ENCODE measurements around the gene ITIH5.
"Not testable (repeated sequence)": the region's sequence is repeated elsewhere in the genome, so short reads cannot be mapped to it uniquely, and the experiment has no call there.

Gene ITIH5

DNA sequence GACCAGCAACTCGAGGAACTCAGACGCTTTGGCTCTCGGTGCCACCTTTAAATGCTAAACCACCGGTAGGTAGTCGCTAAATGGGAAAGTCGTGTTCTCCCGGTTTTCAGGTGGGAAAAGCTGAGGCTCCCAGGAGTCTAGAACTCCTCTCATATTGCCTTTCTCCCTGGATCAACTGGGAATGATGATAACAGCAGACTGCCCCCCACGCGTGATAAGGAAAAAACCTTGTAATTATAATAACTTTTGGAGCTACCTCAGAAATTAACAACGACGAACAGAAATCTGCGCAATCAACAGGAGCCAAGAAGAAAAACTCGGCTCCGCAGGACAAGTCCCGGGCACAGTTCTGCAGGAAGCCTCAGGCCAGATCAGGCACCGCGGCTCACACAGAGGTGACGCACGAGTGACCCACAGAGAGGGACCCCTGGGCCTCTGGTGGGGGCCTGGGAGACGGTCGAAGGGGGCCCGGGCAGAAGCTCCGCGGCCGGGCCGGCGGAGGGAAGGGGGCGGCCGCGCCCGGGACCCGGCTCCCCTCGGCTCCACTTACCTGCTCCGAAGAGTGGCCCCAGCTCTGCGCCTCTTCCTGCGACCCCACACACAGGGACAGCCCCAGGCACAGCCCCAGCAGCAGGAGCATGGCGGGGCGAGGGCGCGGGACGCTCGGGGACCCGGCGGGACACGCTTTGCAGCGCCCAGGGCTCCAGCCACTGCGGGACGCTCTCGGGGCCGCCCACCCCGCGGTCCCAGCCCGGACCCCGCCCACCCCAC, at the start of gene ITIH5:
Gene ITIH5, minus strand, starts transcription at position 714 of the 771 bp plus-strand sequence. Its CDS starts 74 bp downstream, at position 640.
- no peak for DNase-seq (ENCODE audit: low read depth)

DNA sequence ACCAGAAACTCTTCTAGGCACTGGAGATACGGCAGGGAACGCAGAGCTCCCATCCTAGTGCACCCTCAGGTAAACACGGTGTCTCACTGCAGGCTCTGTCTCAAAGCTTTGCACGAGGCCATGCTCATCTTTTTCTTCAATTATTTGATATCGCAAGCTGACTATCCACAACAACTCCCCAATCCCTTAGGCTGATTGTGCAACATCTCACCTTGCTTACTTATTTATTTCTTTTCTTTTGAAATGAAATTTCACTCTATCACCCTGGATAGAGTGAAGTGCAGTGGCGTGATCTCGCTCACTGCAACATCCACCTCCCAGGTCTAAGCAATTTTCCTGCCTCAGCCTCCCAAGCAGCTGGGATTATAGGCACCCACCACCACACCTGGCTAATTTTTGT, 48.7 kb upstream of the ITIH5 start:
- DNase-seq (ENCODE audit: low read depth) = no peak

DNA sequence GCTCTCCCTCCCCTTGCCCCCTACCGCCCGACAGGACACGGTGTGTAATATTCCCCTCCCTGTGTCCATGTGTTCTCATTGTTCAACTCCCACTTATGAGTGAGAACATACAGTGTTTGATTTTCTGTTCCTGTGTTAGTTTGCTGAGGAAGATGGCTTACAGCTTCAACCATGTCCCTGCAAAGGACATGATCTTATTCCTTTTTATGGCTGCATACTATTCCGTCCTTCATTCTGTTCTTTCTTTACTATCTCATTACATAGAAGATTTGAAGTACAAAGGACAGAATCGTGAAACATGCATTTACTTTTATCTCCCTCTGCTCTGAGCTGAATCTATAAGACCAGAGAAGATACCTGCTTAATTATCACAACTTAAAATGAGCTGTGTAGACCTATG, 44.3 kb upstream of the ITIH5 start:
- DNase-seq (ENCODE audit: low read depth) = not testable (repeated sequence)

DNA sequence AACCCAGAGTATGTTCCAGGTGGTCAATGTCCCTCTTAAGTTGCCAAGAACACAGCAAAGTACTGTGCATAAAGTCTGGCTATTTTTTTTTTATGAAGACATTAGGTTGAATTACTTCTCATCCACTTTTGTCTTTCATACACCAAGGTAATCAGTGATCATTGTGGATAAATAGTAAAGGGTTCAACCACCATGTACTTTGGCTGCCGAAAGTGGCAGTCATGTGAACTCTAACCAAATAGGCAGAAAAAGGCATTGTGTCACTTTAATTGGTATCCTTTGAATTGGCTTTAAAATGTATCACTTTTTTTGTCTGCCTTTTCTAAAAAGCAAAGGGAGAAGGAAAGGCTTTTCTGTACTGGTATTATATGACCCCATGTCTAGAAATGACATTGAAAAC, 43.7 kb upstream of the ITIH5 start:
- no peak for DNase-seq (ENCODE audit: low read depth)

DNA sequence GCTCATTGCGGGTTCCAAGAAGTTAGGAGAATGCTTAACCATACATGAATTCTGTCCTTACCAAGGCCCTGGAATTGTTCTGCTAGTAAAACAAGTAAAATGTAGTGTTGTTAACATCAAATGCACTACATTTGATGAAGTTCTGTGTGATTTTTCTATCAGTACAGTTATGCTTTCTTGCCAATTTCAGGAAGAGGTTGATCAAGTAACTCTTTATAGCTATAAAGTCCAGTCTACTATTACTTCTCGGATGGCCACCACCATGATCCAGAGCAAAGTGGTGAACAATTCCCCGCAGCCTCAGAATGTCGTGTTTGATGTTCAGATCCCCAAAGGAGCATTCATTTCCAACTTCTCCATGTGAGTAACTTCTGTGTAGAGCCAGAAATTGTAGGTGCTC, 42.1 kb upstream of the ITIH5 start:
- DNase-seq (ENCODE audit: low read depth) = no peak

DNA sequence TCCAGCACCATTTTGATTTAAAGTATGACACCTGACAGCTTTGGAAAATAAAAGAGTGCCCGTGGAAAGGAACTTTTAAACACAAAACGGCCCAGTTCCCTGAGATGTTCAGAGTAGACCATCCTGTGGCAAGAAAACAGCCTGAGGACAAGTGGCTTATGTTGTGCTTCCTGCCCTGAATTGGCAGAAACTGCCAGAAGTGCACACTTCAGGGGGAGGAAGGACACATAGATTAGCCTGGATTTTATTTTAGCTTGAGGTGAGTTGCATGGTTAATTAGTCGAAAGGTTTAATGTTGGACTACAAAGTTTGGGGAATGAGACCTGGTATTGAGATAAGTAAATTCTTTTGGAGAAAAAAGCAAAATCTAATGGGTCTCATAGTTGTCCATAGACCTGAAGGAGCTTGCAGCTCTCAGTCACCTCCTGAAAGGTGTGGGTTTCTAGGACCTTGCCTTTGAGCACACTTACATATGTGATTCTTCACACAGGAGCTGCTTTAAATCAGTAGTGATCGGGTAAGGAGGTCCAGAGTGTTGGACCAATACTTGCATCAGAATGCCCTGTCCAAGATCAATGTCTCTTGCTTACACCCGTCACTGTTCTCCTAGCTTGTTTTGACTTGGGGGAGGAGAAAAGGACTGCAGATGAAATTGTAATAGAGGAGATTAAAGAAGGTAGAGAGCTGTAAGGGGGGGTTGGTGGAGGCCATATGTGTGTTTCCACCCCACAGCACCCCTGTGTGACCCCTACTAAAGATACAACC, 41.3 kb upstream of the ITIH5 start:
- DNase-seq (ENCODE audit: low read depth) = no peak

DNA sequence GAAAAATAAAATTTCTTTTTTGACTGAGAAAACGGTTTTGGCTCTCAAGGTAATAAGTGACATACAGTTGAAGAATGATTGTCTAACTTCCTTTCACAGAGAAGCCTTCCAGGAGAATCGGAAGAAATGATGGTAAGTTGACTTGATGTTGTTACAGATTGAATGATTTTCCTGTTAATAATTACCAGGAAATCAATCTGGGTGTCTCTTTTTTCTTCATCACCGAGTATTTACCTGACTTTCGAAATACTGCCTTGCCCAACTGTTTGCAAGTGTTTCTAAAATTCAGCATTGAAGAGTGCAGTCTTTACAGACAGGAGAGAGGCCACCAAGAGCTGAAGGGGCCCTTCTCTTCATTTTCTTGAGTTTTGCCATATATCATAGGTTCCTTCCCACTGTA, 40.3 kb upstream of the ITIH5 start:
- no peak for DNase-seq (ENCODE audit: low read depth)

DNA sequence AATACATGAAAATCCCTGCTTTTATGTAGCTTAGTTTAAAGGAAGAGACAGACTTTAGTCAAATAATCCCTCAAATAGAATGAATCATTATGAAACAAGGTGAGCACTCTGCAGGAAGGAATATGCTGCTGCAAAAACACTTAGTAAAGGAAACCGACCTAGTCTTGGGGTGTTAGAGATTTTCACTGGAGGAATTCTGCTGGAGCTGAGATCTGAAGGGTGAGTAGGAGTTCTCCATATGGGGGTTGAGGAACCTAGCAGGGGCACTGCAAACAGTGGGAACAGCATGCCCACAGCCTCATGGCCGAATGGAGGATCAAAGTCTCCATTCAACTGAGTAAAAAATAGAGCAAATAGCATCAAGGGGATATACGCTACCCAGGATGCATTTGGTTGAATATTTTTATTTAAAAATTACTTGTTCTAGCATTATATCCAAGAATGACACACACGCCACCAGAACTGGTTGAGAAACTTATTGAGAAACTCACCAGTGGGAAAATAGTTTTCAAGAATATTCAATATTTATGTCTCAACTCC, 39.8 kb upstream of the ITIH5 start:
- no peak for DNase-seq (ENCODE audit: low read depth)

DNA sequence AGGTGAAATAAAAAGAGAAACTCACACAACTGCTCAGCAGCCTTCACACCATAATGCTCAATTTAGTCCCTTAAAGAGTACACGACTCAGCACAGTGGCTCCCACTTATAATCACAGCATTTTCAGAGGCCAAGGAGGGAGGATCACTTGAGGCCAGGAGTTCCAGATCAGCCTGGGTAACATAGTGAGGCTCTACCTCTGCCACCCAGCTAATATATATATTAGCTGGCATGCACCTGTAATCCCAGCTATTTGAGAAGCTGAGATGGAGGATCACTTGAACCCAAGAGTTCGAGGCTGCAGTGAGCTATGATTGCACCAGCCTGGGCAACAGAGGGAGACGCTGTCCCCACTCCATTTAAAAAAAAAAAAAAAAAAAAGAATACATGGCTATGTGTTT, 38.6 kb upstream of the ITIH5 start:
- DNase-seq (ENCODE audit: low read depth) = no peak

DNA sequence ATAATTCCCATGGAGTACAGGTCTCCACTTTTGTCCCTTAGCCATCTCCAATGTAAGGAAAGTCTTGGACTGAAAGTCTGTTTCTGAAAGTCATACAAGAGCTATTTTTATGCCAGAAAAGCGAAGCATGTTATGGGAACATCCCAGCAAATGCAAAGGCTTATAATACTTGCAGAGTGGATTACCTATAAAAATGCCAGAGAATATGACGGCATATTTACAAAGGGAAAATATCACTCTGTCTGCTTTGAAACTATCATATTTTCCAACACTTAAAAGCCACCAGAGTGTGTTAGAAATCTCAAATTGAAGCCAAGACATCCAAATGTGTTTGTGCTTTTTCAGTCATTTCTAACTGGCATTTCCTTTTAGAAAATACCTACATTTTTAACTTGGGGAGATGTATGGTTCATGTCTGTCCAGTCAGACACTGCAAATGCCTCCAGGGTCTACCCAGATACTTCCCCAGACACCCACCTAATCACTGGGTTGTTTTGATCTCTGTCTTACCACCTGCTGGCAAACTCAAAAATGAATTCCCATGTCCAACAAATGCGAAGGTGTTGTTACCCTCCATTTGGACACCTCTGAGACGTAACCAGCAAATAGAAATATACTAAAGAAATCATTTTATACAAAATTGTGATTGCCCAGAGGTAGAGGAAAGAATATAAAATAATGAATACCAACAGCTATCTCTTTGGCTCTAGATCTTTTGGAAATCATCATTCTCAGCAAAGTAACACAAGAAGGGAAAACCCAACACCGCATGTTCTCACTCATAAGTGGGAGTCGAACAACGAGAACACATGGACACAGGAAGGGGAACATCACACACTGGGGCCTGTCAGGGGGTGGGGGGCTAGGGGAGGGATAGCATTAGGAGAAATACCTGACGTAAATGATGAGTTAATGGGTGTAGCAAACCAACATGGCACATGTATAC, 37.6 kb upstream of the ITIH5 start:
- DNase-seq (ENCODE audit: low read depth) = no peak

DNA sequence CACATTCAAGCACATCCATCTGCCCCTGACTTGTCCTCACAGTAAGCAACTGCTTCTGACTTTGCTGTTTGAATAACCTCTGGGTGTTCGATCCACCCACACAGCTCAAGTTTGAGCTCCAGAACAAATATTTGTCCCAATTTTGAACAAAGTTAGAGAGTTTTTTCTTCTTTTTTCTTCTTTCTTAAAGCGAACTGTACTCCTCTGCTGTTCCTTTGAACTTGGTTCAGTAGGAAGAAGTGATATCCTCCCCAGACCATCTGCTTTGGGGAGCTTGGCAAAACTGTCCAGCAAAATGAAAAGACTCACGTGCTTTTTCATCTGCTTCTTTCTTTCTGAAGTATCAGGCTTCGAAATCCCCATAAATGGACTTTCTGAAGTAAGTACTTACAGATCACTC, 36.4 kb upstream of the ITIH5 start, which contains the start of gene ITIH2:
Gene ITIH2, plus strand, starts transcription at position 177 of the 400 bp plus-strand sequence. Its CDS starts 119 bp downstream, at position 296.
- no peak for DNase-seq (ENCODE audit: low read depth)

DNA sequence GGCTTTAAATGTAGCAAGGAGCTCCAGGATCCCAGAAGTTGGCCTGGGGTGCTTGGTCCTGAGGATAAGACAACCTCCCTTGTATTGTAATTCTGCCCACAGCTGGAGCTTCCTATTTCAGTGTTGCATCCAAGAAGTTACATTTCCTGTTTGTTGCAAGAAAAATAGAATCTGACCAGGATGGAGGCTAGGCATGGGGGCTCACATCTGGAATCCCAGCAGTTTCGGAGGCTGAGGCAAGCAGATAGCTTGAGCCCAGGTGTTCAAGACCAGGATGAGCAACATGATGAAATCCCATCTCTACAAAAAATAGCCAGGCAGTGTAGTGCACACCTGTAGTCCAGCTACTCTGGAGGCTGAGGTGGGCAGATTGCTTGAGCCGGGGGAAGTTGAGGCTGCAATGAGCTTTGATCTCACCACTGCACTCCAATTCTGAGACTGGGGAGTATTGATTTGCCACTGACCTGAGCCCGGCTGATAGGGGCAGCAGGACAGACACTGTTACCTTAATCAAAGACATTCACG, 35.6 kb upstream of the ITIH5 start:
- DNase-seq (ENCODE audit: low read depth) = no peak

DNA sequence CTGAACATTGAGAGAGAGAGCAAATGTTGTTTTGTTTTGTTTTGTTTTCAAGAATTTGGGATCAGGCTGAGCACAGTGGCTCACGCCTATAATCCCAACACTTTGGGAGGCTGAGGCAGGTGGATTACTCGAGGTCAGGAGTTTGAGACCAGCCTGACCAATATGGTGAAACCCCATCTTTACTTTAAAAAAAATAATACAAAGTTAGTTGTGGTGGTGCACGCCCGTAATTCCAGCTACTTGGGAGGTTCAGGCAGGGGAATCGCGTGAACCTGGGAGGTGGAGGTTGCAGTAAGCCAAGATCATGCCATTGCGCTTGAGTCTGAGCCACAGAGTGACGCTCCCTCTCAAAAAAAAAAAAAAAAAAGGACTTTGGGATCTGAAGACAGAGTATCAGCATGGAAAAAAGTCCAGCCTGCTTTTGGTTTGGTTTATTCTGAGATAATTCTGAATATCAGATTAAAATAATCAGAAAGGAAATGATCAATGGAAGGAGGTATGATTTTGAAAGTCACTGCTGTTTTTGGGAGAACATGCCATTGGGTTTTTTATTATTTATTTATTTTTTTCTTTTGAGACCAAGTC, 34.5 kb upstream of the ITIH5 start:
- no peak for DNase-seq (ENCODE audit: low read depth)

DNA sequence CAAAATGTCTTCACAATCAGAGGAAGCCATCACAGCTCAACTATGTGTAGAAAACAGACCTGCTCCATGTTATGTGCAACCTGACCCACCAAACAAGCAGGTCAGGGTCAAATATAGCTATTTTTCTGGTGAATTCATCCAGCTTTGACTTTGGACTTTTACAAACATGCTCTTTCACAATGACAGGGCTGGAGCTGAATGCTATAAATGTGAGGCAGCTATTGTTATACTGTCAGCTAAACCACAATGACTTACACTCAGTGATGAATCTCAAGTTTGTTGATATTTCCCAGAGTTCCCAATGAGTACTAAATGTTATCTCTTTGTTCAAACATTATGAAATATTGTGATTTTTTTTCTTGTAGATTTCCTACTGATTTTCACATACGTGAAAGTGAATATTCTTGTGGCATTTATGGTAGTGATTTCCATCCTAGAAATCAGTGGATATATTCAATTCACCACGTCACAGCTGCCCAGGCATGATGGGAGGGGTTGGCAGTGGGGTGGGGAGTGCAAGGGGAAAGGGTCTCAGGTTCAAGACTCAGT, 33.9 kb upstream of the ITIH5 start:
- no peak for DNase-seq (ENCODE audit: low read depth)

DNA sequence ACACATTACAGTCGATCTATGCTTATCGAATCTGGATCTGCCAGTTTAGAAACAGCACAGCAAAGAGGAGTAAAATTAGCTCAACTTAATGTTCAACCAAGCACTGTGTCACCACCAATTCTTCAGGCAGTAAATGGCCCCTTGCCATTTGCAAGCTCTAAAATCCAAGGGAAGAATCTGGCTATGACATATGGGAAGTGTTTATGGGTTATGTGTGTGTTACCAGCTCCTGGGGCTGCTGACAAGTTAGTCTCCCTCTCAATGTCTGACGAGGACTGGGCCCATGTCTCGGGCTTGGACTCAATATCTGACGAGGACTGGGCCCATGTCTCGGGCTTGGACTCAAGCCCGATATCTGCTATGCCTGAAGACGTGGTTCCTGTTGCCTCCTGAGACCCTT, 30.7 kb upstream of the ITIH5 start:
- no peak for DNase-seq (ENCODE audit: low read depth)

DNA sequence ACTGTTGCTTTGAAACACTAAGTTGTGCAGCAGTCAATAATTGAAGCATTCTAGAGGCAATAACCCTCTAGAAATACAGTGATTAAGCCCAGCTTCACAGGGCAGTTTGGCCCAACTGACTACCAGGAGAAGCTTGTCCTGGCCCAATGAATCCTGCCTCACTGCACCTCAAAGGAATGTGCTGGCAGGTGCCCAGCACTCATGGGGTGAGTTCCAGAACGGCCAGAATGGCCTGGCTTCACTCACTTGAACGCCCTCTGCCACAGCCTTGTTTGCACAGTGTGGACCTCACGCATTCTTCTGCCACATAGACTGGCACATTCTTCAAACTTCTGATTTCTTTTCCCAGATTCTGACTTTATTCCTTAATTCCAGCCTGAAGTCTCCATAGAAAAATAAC, 29.8 kb upstream of the ITIH5 start:
- no peak for DNase-seq (ENCODE audit: low read depth)

DNA sequence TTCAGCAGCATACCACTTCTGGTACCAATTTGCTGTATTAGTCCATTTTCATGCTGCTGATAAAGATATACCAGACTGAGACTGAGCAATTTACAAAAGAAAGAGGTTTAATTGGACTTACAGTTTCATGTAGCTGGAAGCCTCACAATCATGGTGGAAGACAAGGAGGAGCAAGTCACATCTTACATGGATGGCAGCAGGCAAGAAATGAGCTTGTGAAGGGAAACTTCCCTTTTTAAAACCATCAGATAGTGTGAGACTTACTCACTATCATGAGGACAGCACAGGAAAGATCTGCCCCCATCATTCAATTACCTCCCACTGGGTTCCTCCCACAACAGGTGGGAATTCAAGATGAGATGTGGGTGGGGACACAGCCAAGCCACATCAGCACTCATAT, 26.4 kb upstream of the ITIH5 start:
- not testable (repeated sequence) for DNase-seq (ENCODE audit: low read depth)

DNA sequence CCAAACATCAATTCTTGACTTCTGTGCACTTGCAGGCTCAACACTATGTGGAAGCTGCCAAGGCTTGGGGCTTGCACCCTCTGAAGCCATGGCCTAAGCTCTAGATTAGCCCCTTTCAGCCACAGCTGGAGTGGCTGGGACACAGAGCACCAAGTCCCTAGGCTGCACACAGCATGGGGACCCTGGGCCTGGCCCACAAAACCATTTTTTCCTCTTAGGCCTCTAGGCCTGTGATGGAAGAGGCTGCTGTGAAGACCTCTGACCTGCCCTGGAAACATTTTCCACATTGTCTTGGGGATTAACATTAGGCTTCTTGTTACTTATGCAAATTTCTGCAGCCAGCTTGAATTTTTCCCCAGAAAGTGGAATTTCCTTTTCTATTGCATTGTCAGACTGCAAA, 25.6 kb upstream of the ITIH5 start:
- not testable (repeated sequence) for DNase-seq (ENCODE audit: low read depth)

DNA sequence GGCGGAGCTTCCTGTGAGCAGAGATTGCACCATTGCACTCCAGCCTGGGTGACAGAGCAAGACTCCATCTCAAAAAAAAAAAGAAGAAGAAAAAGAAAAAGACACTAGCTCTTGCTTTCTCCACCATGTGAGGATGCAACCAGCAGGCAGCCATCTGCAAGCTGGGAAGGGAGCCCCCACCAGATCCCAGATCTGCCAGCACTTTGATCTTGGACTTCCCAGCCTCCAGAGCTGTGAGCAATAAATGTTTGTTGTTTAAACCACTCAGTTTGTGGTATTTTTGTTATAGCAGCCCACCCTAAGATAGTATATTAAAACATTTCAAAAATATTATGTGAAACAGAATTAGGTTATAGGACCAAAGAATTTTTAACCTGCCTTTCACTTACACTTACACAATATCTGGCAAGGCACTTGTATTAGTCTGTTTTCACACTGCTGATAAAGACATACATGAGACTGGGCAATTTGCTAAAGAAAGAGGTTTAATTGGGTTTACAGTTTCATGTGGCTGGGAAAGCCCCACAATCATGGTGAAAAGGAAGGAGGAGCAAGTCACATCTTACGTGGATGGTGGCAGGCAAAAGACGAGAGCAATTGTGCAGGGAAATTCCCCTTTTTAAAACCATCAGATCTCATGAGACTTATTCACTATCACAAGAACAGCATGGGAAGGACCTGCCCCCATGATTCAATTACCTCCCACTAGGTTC, 24.3 kb upstream of the ITIH5 start:
- not testable (repeated sequence) for DNase-seq (ENCODE audit: low read depth)

DNA sequence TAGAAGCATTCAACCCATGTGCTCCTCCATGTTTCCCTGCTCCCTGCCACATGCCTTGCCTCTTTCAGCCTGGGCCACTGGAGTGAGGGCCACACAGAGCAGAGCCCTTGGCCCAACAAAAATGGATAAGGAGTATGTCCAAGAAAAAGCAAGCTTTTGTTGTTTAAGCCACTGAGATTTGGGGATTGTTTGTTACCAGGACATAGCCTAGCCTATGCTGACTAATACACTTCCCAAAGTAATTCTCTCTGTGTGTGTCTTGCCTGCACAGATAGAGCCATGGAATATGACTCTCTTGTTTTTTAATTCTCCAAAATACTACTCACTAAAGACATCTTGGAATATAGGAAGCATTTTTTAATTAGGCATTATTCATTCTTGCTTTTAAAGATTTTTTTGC, 22.8 kb upstream of the ITIH5 start:
- no peak for DNase-seq (ENCODE audit: low read depth)

All from non-pigmented ciliary epithelial cell (primary cell).